Neuronal stem cell (in vitro differentiated cells): ENCODE data around the gene MFN2.
"Not testable (repeated sequence)": the region's sequence is repeated elsewhere in the genome, so short reads cannot be mapped to it uniquely, and the experiment has no call there.

Experiments used
- DNase-seq: peaks from one replicate; pipeline ENCODE4 v3.0.0-alpha.2; 2013; ENCODE audit warnings: low spot score
- H2AFZ ChIP-seq: one replicate; pipeline ENCODE4 v1.6.1; 2013; ENCODE audit warnings: mild to moderate bottlenecking, low read length, inconsistent platforms
- H2AK5ac ChIP-seq: 2 replicates; pipeline ENCODE4 v1.6.1; 2013; ENCODE audit warnings: low read depth, mild to moderate bottlenecking, inconsistent platforms, low read length, moderate library complexity, mixed read lengths
- H2BK120ac ChIP-seq: 2 replicates; pipeline ENCODE4 v1.6.1; 2013; ENCODE audit warnings: low read depth, mild to moderate bottlenecking, inconsistent platforms, low read length, moderate library complexity, mixed read lengths
- H2BK12ac ChIP-seq: one replicate; pipeline ENCODE4 v1.6.1; 2013; ENCODE audit warnings: low read length, inconsistent platforms
- H2BK15ac ChIP-seq: 2 replicates; pipeline ENCODE4 v1.6.1; 2013; ENCODE audit warnings: mild to moderate bottlenecking, low read length, inconsistent platforms, mixed read lengths
- H2BK5ac ChIP-seq: one replicate; pipeline ENCODE4 v1.6.1; 2013; ENCODE audit warnings: inconsistent platforms, mild to moderate bottlenecking, low read length, moderate library complexity
- H3K14ac ChIP-seq: one replicate; pipeline ENCODE4 v1.6.1; 2013; ENCODE audit warnings: low read length, inconsistent platforms
- H3K18ac ChIP-seq: 2 replicates; pipeline ENCODE4 v1.6.1; 2013; ENCODE audit warnings: low read length, inconsistent platforms
- H3K23ac ChIP-seq: 2 replicates; pipeline ENCODE4 v1.6.1; 2013; ENCODE audit warnings: low read depth, mild to moderate bottlenecking, mixed read lengths, low read length, inconsistent platforms; ENCODE audit not compliant: poor library complexity
- H3K27ac ChIP-seq: replicated peaks from 3 replicates; pipeline ENCODE4 v1.5.1; 2013; ENCODE audit warnings: low read length, inconsistent platforms
- H3K27me3 ChIP-seq, 3 experiments: 2 replicates each; pipeline ENCODE4 v1.6.1; 2013; ENCODE audit warnings: low read length in 3 of 3, mild to moderate bottlenecking in 2 of 3, inconsistent platforms in 1 of 3, low read depth in 1 of 3, mixed read lengths in 1 of 3, moderate library complexity in 1 of 3; ENCODE audit not compliant: control insufficient read depth in 3 of 3, insufficient read depth in 3 of 3
- H3K36me3 ChIP-seq, 2 donors: replicated peaks in 1 of 2; 2 replicates each; pipeline ENCODE4 v1.6.1; 2013; ENCODE audit warnings: low read length in 2 of 2; ENCODE audit not compliant: control insufficient read depth in 2 of 2, insufficient read depth in 2 of 2
- H3K4ac ChIP-seq: 2 replicates; pipeline ENCODE4 v1.6.1; 2013; ENCODE audit warnings: inconsistent platforms, mild to moderate bottlenecking, low read length, moderate library complexity
- H3K4me1 ChIP-seq, 2 donors: 1 replicate in 1 of 2; 2 replicates in 1 of 2; pipeline ENCODE4 v1.6.1; 2013; ENCODE audit warnings: low read length in 2 of 2, low read depth in 1 of 2; ENCODE audit not compliant: control insufficient read depth in 2 of 2, insufficient read depth in 1 of 2
- H3K4me2 ChIP-seq: one replicate; pipeline ENCODE4 v1.6.1; 2013; ENCODE audit warnings: mild to moderate bottlenecking, low read length, inconsistent platforms; ENCODE audit not compliant: insufficient read depth, poor library complexity, severe bottlenecking
- H3K4me3 ChIP-seq, 2 donors: 2 replicates each; pipeline ENCODE4 v1.5.1; 2013; ENCODE audit warnings: low read length in 2 of 2, mild to moderate bottlenecking in 2 of 2, inconsistent platforms in 1 of 2, moderate library complexity in 1 of 2
- H3K79me1 ChIP-seq: one replicate; pipeline ENCODE4 v1.6.1; 2013; ENCODE audit warnings: low read depth, mild to moderate bottlenecking, inconsistent platforms, low read length, moderate library complexity
- H3K9ac ChIP-seq: one replicate; pipeline ENCODE4 v1.6.1; 2013; ENCODE audit warnings: mild to moderate bottlenecking, low read depth, low read length, inconsistent platforms; ENCODE audit not compliant: poor library complexity
- H3K9me3 ChIP-seq, 2 donors: replicated peaks in 1 of 2; 2 replicates each; pipeline versions ENCODE3 to v1.6.1; 2013; ENCODE audit warnings: low read length in 2 of 2, mild to moderate bottlenecking in 2 of 2, inconsistent platforms in 1 of 2, low read depth in 1 of 2, mixed read lengths in 1 of 2, moderate library complexity in 1 of 2; ENCODE audit not compliant: control insufficient read depth in 2 of 2, insufficient read depth in 1 of 2
- H4K8ac ChIP-seq: one replicate; pipeline ENCODE4 v1.6.1; 2013; ENCODE audit warnings: low read depth, mild to moderate bottlenecking, inconsistent platforms, low read length, moderate library complexity
- H4K91ac ChIP-seq: one replicate; pipeline ENCODE4 v1.6.1; 2013; ENCODE audit warnings: low read length, low read depth, mild to moderate bottlenecking, inconsistent platforms; ENCODE audit not compliant: poor library complexity
- WGBS, 2 donors: extraction: QIAGEN DNeasy Blood & Tissue Kit; methylation state at CpG; one replicate each; pipeline ENCODE4 v1.1.7; 2013; ENCODE audit warnings: missing lambda C conversion rate in 2 of 2, mixed read lengths in 1 of 2; ENCODE audit not compliant: insufficient read length in 2 of 2, insufficient replicate concordance in 1 of 2; ENCODE audit errors: extremely low coverage in 2 of 2; 5-methylcytosine and 5-hydroxymethylcytosine counted together

Gene MFN2

DNA sequence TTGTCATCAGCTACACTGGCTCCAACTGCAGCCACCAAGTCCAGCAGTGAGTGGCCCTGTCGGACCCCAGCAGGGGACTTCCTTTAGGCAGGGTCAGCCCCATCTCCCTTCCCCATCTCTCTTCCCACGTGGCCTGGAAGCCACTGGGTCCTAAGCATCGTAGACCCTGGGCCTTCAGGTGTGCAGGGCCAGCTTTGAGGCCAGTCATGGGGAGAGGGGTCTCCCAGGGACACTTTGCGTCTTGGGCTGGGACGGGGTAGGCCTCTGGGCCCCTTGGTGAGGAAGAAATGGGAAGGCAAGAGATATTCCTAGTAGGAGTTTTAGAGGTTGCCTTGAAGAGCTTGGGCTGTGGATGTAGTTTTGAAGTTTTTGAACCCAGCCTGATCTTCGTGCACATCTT lies 27.0 kb downstream of the MFN2 start:
- peaks cover 71 to 85% of the 10 kb centered on the region in 2 donors for H3K36me3 ChIP-seq
- no peak overlapping the region for H3K9ac ChIP-seq
- no peak overlapping the region for H3K4me3 ChIP-seq

DNA sequence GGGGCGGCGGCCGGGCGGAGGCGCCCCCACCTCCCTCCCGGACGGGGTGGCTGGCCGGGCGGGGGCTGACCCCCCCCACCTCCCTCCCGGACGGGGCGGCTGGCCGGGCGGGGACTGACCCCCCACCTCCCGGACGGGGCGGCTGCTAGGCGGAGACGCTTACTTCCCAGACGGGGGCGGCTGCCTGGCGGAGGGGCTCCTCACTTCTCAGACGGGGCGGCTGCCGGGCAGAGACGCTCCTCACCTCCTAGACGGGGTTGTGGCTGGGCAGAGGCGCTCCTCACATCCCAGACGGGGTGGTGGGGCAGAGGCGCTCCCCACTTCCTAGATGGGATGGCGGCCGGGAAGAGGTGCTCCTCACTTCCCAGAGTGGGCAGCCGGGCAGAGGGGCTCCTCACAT lies 28.1 kb downstream of the MFN2 start:
- H3K79me1 ChIP-seq, H2BK5ac ChIP-seq, H3K18ac ChIP-seq, H2BK120ac ChIP-seq, H3K27ac ChIP-seq, H2BK12ac ChIP-seq, H4K8ac ChIP-seq, H4K91ac ChIP-seq, H3K4me2 ChIP-seq, H3K9ac ChIP-seq, H3K23ac ChIP-seq, H2AK5ac ChIP-seq, H3K4ac ChIP-seq, H2BK15ac ChIP-seq, DNase-seq, H3K27me3 ChIP-seq, H3K4me3 ChIP-seq, H3K4me1 ChIP-seq, H3K14ac ChIP-seq, H2AFZ ChIP-seq: not testable (repeated sequence)
- H3K36me3 ChIP-seq = peaks cover 71 to 86% of the 10 kb centered on the region in 2 donors
- no CpG with 5 or more reads among the region's 33 CpGs for WGBS, 2 donors
- peaks cover 0 to 10% of the 10 kb centered on the region in 2 donors for H3K9me3 ChIP-seq

More for the DNA sequence above, 27.0 kb downstream of the MFN2 start:
- no peak overlapping the region for H2AK5ac ChIP-seq
- no peak overlapping the region for H2BK12ac ChIP-seq
- no peak overlapping the region for H2AFZ ChIP-seq
- no peak overlapping the region for H4K8ac ChIP-seq
- no peaks in the 10 kb centered on the region for H3K27me3 ChIP-seq
- peaks cover 0 to 10% of the 10 kb centered on the region in 2 donors for H3K9me3 ChIP-seq
- no peak overlapping the region for H2BK120ac ChIP-seq
- H3K14ac ChIP-seq = no peak overlapping the region
- H3K18ac ChIP-seq = no peak overlapping the region
- H3K79me1 ChIP-seq = peaks cover 4% of the 10 kb centered on the region
- H2BK5ac ChIP-seq = peak overlapping the region; percentile 29
- H3K4ac ChIP-seq = no peak overlapping the region
- no peak overlapping the region for H3K4me2 ChIP-seq
- no peak overlapping the region for H3K23ac ChIP-seq
- H2BK15ac ChIP-seq = no peak overlapping the region
- no peak overlapping the region for H4K91ac ChIP-seq
- H3K27ac ChIP-seq = no peak overlapping the region
- no CpG with 5 or more reads among the region's 6 CpGs for WGBS, 2 donors
- no peak for DNase-seq
- peaks cover 2 to 9% of the 10 kb centered on the region in 2 donors for H3K4me1 ChIP-seq

DNA sequence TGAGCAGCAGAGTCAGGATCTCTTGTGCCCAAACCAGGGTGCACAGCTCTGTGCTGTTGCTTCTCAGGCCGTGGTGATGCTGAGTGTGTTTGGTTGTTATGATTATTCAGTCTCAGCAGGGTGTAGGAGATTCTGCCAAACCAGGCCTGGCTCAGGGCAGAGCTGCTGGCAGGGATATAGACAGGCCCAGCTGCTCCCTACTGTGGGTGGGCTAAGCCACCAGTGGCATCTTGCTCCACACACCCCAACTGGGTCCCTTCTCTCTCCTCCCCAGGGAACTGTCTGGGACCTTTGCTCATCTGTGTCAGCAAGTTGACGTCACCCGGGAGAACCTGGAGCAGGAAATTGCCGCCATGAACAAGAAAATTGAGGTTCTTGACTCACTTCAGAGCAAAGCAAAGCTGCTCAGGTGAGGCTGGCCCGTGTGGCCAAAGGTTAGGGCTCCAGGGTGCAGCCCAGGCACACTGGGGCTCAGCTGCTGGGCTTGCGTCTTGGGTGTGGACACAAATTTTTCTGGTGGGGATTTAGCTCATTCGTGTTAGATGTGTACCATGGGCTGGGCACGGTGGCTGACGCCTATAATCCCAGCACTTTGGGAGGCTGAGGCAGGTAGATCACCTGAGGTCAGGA lies 29.2 kb downstream of the MFN2 start:
- peaks cover 4% of the 10 kb centered on the region for H3K79me1 ChIP-seq
- no peak overlapping the region for H3K9ac ChIP-seq
- no peak overlapping the region for H3K18ac ChIP-seq
- no peak overlapping the region for H3K4me2 ChIP-seq
- H2AK5ac ChIP-seq = no peak overlapping the region
- no peak overlapping the region for H2BK5ac ChIP-seq
- H3K27me3 ChIP-seq = no peaks in the 10 kb centered on the region
- H2BK120ac ChIP-seq = no peak overlapping the region
- no peak overlapping the region for H4K8ac ChIP-seq
- peaks cover 0 to 10% of the 10 kb centered on the region in 2 donors for H3K9me3 ChIP-seq
- H2BK12ac ChIP-seq = no peak overlapping the region
- H3K14ac ChIP-seq = no peak overlapping the region
- peaks cover 2 to 9% of the 10 kb centered on the region in 2 donors for H3K4me1 ChIP-seq
- no peak overlapping the region for H3K23ac ChIP-seq
- WGBS, 2 donors = no CpG with 5 or more reads among the region's 9 CpGs
- H2BK15ac ChIP-seq = no peak overlapping the region
- H3K4ac ChIP-seq = no peak overlapping the region
- H3K36me3 ChIP-seq = peaks cover 63 to 78% of the 10 kb centered on the region in 2 donors
- H3K27ac ChIP-seq = no peak overlapping the region
- H4K91ac ChIP-seq = no peak overlapping the region
- no peak overlapping the region for H3K4me3 ChIP-seq
- no peak overlapping the region for H2AFZ ChIP-seq
- DNase-seq = no peak

DNA sequence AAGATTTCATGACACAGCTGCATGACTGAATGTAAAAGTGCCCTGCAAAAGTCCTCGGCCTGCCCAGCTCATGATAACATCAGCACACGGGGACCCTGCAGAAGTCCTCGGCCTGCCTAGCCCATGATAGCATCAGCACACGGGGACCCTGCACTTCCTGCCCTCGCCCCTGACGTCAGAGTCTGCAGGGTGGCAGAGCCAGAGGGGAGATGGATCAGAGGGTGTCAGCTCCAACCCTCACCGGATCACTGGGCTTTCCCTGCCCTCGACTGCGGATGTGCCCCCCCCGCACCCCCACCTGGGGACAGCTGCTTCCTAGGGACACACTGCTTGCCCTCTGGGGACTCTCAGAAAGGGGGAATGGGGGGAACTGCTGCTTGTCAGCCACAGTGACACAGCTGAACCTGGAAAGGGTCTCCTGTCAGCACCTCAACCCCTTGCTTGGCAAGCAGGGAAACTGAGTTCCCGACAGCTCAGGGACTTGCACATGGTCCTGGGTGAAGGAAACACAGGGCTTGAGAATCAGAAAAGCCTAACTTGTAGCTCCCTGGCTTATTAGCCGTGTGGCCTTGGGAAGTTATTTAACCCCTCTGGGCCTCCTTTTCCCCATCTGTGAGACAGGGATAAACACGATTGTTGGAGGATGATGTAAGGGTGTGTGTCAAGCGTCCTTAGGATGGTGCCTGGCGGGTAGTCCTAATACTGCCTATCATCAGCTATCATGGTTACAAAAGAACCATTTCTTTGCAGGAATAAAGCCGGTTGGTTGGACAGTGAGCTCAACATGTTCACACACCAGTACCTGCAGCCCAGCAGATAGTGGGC lies 30.7 kb downstream of the MFN2 start:
- Histone ChIP-seq H4K8ac (no peak overlapping the region), H3K4me3 (no peak overlapping the region), H3K4me2 (no peak overlapping the region), H2AFZ (no peak overlapping the region), H3K18ac (no peak overlapping the region), H3K23ac (no peak overlapping the region), H3K4me1 (peaks cover 2 to 9% of the 10 kb centered on the region in 2 donors), H3K27me3 (no peaks in the 10 kb centered on the region), H3K14ac (no peak overlapping the region), H3K4ac (no peak overlapping the region), H2BK5ac (no peak overlapping the region), H3K79me1 (peaks cover 4% of the 10 kb centered on the region), H3K9me3 (peaks cover 0 to 10% of the 10 kb centered on the region in 2 donors), H3K9ac (peak overlapping the region; percentile 30), H4K91ac (no peak overlapping the region), H3K27ac (no peak overlapping the region), H2AK5ac (no peak overlapping the region), H3K36me3 (peaks cover 49 to 63% of the 10 kb centered on the region in 2 donors), H2BK12ac (no peak overlapping the region), H2BK120ac (no peak overlapping the region), H2BK15ac (no peak overlapping the region)
- WGBS, 2 donors = no CpG with 5 or more reads among the region's 16 CpGs
- no peak for DNase-seq
